Measurements from ENCODE around the gene FILIP1L. TPM values are rescaled to one million over a fixed set of nuclear protein-coding genes. Genes with fewer than 3 reads are reported as not detected.
A peak's percentile ranks its signal among the peaks of the same experiment; 100 is the strongest.

The FILIP1L gene
- total and polyA plus RNA-seq, 2 of the 13 experiments (the other 11 are each of a cell fraction or from before 2014, with no cell fraction given), result 8.1 to 187 TPM

DNA sequence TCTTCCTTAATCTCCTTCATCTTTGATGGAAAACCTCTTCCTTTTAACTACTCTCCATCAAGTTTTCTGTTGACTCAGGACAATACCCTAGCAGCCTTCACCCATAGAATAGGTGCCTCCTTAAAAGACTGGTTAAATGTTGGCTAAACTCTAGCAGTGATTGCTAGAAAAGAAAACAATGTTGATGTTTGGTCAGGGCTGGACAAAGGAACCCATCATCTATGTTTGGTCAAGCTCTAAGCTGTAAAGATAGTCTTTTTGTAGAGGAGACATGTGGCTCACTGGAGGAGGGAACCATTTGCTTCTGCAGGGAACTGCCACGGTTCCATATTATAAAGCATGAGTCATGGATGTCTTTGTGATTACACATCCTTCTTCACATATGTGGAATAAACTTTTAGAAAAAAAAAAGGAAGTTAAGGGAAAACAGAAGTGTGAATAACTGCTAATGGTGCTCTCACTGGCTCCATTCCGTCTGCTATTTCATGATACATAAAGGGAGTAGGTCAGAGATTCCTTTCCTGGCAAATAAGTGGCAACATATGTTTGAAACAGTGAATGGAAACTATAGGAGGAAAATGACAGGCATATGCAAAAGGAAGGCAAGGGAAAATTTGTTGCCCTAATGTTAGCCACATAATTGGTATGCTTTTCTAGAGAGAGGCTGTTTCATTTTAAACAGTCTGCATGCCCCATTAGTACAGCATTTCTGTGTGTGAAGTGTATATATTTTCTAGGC lies 218.4 kb downstream of the FILIP1L start (continued):
- TF ChIP-seq, protein P1, sequence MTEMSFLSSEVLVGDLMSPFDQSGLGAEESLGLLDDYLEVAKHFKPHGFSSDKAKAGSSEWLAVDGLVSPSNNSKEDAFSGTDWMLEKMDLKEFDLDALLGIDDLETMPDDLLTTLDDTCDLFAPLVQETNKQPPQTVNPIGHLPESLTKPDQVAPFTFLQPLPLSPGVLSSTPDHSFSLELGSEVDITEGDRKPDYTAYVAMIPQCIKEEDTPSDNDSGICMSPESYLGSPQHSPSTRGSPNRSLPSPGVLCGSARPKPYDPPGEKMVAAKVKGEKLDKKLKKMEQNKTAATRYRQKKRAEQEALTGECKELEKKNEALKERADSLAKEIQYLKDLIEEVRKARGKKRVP (CRISPR knock-in tag; IDR thresholded peaks at IDR 0.05), result no peak
- TF ChIP-seq, protein P2, sequence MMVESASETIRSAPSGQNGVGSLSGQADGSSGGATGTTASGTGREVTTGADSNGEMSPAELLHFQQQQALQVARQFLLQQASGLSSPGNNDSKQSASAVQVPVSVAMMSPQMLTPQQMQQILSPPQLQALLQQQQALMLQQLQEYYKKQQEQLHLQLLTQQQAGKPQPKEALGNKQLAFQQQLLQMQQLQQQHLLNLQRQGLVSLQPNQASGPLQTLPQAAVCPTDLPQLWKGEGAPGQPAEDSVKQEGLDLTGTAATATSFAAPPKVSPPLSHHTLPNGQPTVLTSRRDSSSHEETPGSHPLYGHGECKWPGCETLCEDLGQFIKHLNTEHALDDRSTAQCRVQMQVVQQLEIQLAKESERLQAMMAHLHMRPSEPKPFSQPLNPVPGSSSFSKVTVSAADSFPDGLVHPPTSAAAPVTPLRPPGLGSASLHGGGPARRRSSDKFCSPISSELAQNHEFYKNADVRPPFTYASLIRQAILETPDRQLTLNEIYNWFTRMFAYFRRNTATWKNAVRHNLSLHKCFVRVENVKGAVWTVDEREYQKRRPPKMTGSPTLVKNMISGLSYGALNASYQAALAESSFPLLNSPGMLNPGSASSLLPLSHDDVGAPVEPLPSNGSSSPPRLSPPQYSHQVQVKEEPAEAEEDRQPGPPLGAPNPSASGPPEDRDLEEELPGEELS (CRISPR knock-in tag; IDR thresholded peaks at IDR 0.05), result 0 out of 2 replicates have a peak, but pooled peaks have one; percentile 39
- TF ChIP-seq ZBTB3 (CRISPR knock-in tag; IDR thresholded peaks at IDR 0.05; ENCODE audit: borderline replicate concordance, low read depth), result no peak
- TF ChIP-seq MAZ (IDR thresholded peaks at IDR 0.05; ENCODE audit: borderline replicate concordance, low read depth, low read length), result no peak
- no peak for TF ChIP-seq MAZ (CRISPR knock-in tag; IDR thresholded peaks at IDR 0.05; ENCODE audit: low read depth)
- no peak for TF ChIP-seq ARNT2 (CRISPR knock-in tag; IDR thresholded peaks at IDR 0.05; ENCODE audit: low read depth)
- TF ChIP-seq ZSCAN20 (CRISPR knock-in tag; IDR thresholded peaks at IDR 0.05; ENCODE audit: borderline replicate concordance), result no peak
- peak; percentile 55; the same call in 1 of the 2 replicates for TF ChIP-seq SOX13 (IDR thresholded peaks at IDR 0.05)
- peak in 1 of 2 experiments; percentile 93; a peak in 2 of 4 replicates for TF ChIP-seq SOX13 (CRISPR knock-in tag; conservative IDR thresholded peaks at IDR 0.05 in 1 of 2, IDR thresholded peaks at IDR 0.05 in 1 of 2)
- no peak for TF ChIP-seq ZNF20 (CRISPR knock-in tag; IDR thresholded peaks at IDR 0.05)
- TF ChIP-seq AHR (CRISPR knock-in tag; IDR thresholded peaks at IDR 0.05), result no peak
- TF ChIP-seq PPARG (CRISPR knock-in tag; conservative IDR thresholded peaks at IDR 0.05), result 0 out of 2 replicates have a peak, but pooled peaks have one; percentile 33
- no peak for TF ChIP-seq ZNF24 (IDR thresholded peaks at IDR 0.05)
- no peak for TF ChIP-seq ZNF776 (CRISPR knock-in tag; IDR thresholded peaks at IDR 0.05)
- TF ChIP-seq, protein P3, sequence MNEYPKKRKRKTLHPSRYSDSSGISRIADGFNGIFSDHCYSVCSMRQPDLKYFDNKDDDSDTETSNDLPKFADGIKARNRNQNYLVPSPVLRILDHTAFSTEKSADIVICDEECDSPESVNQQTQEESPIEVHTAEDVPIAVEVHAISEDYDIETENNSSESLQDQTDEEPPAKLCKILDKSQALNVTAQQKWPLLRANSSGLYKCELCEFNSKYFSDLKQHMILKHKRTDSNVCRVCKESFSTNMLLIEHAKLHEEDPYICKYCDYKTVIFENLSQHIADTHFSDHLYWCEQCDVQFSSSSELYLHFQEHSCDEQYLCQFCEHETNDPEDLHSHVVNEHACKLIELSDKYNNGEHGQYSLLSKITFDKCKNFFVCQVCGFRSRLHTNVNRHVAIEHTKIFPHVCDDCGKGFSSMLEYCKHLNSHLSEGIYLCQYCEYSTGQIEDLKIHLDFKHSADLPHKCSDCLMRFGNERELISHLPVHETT (CRISPR knock-in tag; conservative IDR thresholded peaks at IDR 0.05), result no peak
- TF ChIP-seq, protein P4, sequence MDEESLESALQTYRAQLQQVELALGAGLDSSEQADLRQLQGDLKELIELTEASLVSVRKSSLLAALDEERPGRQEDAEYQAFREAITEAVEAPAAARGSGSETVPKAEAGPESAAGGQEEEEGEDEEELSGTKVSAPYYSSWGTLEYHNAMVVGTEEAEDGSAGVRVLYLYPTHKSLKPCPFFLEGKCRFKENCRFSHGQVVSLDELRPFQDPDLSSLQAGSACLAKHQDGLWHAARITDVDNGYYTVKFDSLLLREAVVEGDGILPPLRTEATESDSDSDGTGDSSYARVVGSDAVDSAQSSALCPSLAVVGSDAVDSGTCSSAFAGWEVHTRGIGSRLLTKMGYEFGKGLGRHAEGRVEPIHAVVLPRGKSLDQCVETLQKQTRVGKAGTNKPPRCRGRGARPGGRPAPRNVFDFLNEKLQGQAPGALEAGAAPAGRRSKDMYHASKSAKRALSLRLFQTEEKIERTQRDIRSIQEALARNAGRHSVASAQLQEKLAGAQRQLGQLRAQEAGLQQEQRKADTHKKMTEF (CRISPR knock-in tag; IDR thresholded peaks at IDR 0.05), result no peak
- TF ChIP-seq, protein P5, sequence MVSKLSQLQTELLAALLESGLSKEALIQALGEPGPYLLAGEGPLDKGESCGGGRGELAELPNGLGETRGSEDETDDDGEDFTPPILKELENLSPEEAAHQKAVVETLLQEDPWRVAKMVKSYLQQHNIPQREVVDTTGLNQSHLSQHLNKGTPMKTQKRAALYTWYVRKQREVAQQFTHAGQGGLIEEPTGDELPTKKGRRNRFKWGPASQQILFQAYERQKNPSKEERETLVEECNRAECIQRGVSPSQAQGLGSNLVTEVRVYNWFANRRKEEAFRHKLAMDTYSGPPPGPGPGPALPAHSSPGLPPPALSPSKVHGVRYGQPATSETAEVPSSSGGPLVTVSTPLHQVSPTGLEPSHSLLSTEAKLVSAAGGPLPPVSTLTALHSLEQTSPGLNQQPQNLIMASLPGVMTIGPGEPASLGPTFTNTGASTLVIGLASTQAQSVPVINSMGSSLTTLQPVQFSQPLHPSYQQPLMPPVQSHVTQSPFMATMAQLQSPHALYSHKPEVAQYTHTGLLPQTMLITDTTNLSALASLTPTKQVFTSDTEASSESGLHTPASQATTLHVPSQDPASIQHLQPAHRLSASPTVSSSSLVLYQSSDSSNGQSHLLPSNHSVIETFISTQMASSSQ (IDR thresholded peaks at IDR 0.05; ENCODE audit: low read depth), result peak; percentile 66; the same call in 1 of the 2 replicates
- TF ChIP-seq, protein P5 (CRISPR knock-in tag; IDR thresholded peaks at IDR 0.05; ENCODE audit: borderline replicate concordance), result peak; percentile 69; the same call in 1 of the 2 replicates
- no peak for TF ChIP-seq ZNF724P (CRISPR knock-in tag; IDR thresholded peaks at IDR 0.05; ENCODE audit: borderline replicate concordance)

Data from HepG2 (cell line).